ENCODE measurements around the gene BFAR. TPM values are rescaled to one million over a fixed set of nuclear protein-coding genes. Genes with fewer than 3 reads are reported as not detected.

BFAR gene
- total and polyA plus RNA-seq, 2 of the 8 experiments (the other 6 are each of a cell fraction or from before 2014, with no cell fraction given): 56.9 to 78.2 TPM

GRCh38 chr16:14618566-14618965, 14.2 kb upstream of the BFAR start:
- Histone ChIP-seq H3K4me3 (ENCODE audit: extremely low read depth in 1 of 4, insufficient read depth in 2 of 4, low read depth in 3 of 4, low read length in 4 of 4) (no peak overlapping the region), H3K4ac (replicated peaks; ENCODE audit: insufficient read length, low read depth, low read length) (no peak overlapping the region), H4K20me1 (replicated peaks in 1 of 2; ENCODE audit: control insufficient read depth in 1 of 2, insufficient read depth in 2 of 2, low read length in 2 of 2) (no peaks in the 10 kb centered on the region), H3K36me3 (ENCODE audit: control insufficient read depth in 2 of 4, insufficient read depth in 4 of 4, low read length in 3 of 4) (peaks cover 8 to 56% (median 19%) of the 10 kb centered on the region in 4 experiments), H3K14ac (ENCODE audit: insufficient read length) (no peak overlapping the region), H4K8ac (ENCODE audit: extremely low read depth, insufficient read depth, low read length) (no peak overlapping the region), H4K91ac (replicated peaks; ENCODE audit: insufficient read length, low read length) (no peak overlapping the region), H2BK120ac (replicated peaks; ENCODE audit: low read depth, low read length) (no peak overlapping the region), H3K79me2 (ENCODE audit: control insufficient read depth in 1 of 2, insufficient read depth in 2 of 2, low read length in 2 of 2) (no peaks in the 10 kb centered on the region), H2AFZ (ENCODE audit: low read length) (no peak overlapping the region), H2BK15ac (ENCODE audit: low read length) (no peak overlapping the region), H3K27me3 (replicated peaks in 1 of 4; ENCODE audit: control insufficient read depth in 3 of 4, extremely low read depth in 1 of 4, insufficient read depth in 3 of 4, low read length in 3 of 4) (no peaks in the 10 kb centered on the region), H3K4me2 (ENCODE audit: insufficient read depth in 1 of 2, low read depth in 2 of 2, low read length in 2 of 2) (no peak overlapping the region), H2BK20ac (ENCODE audit: low read length) (no peak overlapping the region), H3K79me1 (ENCODE audit: low read depth, low read length) (no peaks in the 10 kb centered on the region), H2BK12ac (ENCODE audit: low read depth, low read length) (no peak overlapping the region), H2BK5ac (ENCODE audit: low read depth, low read length) (no peak overlapping the region), H3K4me1 (replicated peaks in 1 of 4; ENCODE audit: control insufficient read depth in 3 of 4, insufficient read depth in 4 of 4, low read length in 3 of 4) (no peaks in the 10 kb centered on the region), H3K27ac (ENCODE audit: low read depth, low read length) (no peak overlapping the region), H3K56ac (replicated peaks; ENCODE audit: insufficient read length, low read depth, low read length) (no peak overlapping the region), H3K23me2 (ENCODE audit: low read depth, low read length) (no peaks in the 10 kb centered on the region), H3K23ac (ENCODE audit: insufficient read length) (no peak overlapping the region), H4K5ac (ENCODE audit: insufficient read length, low read depth, low read length) (no peak overlapping the region), H3K9ac (replicated peaks in 1 of 4; ENCODE audit: extremely low read depth in 1 of 4, low read depth in 3 of 4, low read length in 3 of 4) (no peak overlapping the region), H3K18ac (ENCODE audit: extremely low read depth, low read length) (no peak overlapping the region), H2AK5ac (ENCODE audit: low read depth, low read length) (no peak overlapping the region), H3K9me3 (ENCODE audit: insufficient read depth in 2 of 2, low read depth in 1 of 2, low read length in 1 of 2) (no peaks in the 10 kb centered on the region)
- CTCF ChIA-PET (ENCODE audit: partially characterized antibody): no interaction called here
- 91% methylated on average over 5 of the region's 7 CpGs; no CpG with 5 or more reads in 1 of the 2 experiments for WGBS, 2 experiments (ENCODE audit: extremely low coverage in 1 of 2, insufficient coverage in 1 of 2, insufficient read length in 1 of 2, insufficient replicate concordance in 2 of 2, low coverage in 1 of 2, low lambda C conversion rate in 2 of 2, missing lambda C conversion rate in 1 of 2)
- no peak for FAIRE-seq
- POLR2A ChIA-PET (ENCODE audit: partially characterized antibody): interaction anchor here (0.6 to 1.3 kb wide), 5 partner anchors 9 to 64 kb away, joined by 3 to 4 read pairs (median 3); no protein-coding TSS in a partner anchor
- TF ChIP-seq PHF8 (conservative IDR thresholded peaks at IDR 0.05; ENCODE audit: low read depth, low read length) (no peak), CHD2 (IDR thresholded peaks at IDR 0.05; ENCODE audit: low read length) (no peak), RFX5 (IDR thresholded peaks at IDR 0.05; ENCODE audit: borderline replicate concordance, low read depth, low read length) (no peak), JUN (IDR thresholded peaks at IDR 0.05; ENCODE audit: low read depth, low read length) (no peak), RBBP5 (IDR thresholded peaks at IDR 0.05; ENCODE audit: borderline replicate concordance, low read depth, low read length) (no peak), SP2 (IDR thresholded peaks at IDR 0.05; ENCODE audit: low read length) (no peak), CREB1 (IDR thresholded peaks at IDR 0.05) (no peak), TBP (IDR thresholded peaks at IDR 0.05; ENCODE audit: low read depth, low read length) (no peak), RNF2 (IDR thresholded peaks at IDR 0.05; ENCODE audit: borderline replicate concordance, low read depth, low read length, missing control alignments, poor library complexity, severe bottlenecking) (no peak), EZH2 (IDR thresholded peaks at IDR 0.05; ENCODE audit: low read depth, low read length, severe bottlenecking) (no peak), CTBP2 (IDR thresholded peaks at IDR 0.05; ENCODE audit: borderline replicate concordance, insufficient read depth, insufficient read length, low read length) (no peak), SUZ12 (IDR thresholded peaks at IDR 0.05; ENCODE audit: low read length) (no peak), CEBPB (IDR thresholded peaks at IDR 0.05; ENCODE audit: low read depth, low read length) (no peak), RXRA (IDR thresholded peaks at IDR 0.05; ENCODE audit: insufficient read depth, low read depth, low read length) (no peak)
- no peak for DNase-seq (ENCODE audit: low read depth in 1 of 2, low spot score in 2 of 2)
